CD4-positive, alpha-beta T cell (primary cell): Measurements from ENCODE around the gene DNAI2. TPM values are rescaled to one million over a fixed set of nuclear protein-coding genes. Genes with fewer than 3 reads are reported as not detected.

Experiments used
- ATAC-seq: fragments of 200-7000 bp; cut with Tn5 transposase; one replicate; pipeline ENCODE4 v1.10.0; 2022; ENCODE audit warnings: mild to moderate bottlenecking; ENCODE audit not compliant: poor library complexity
- CTCF ChIA-PET: fragments of 350-600 bp; sonication (Branson Sonifier 250); formaldehyde crosslinking; loops from one replicate; lab custom pipeline; 2021; ENCODE audit warnings: antibody characterized with exemption, inconsistent platforms; lab: Charles Lee
- POLR2A ChIA-PET: fragments of 350-600 bp; sonication (Branson Sonifier 250); formaldehyde crosslinking; loops from one replicate; lab custom pipeline; 2021; ENCODE audit warnings: antibody characterized with exemption, inconsistent platforms; lab: Charles Lee
- DNase-seq, 14 experiments: peaks; one replicate each; pipeline ENCODE4 v3.0.0-alpha.2; 2013 to 2020; ENCODE audit warnings: mixed read lengths in 2 of 14
- H3K27ac ChIP-seq, 2 donors: one replicate each; pipeline versions ENCODE4 v1.5.1 to v1.7.0; 2013; ENCODE audit warnings: low read length in 2 of 2, low read depth in 1 of 2, mild to moderate bottlenecking in 1 of 2
- H3K27me3 ChIP-seq, 2 experiments: 1 replicate in 1 of 2; 2 replicates in 1 of 2; pipeline versions ENCODE4 v1.6.1 to v1.7.0; 2013; ENCODE audit warnings: low read length in 2 of 2, control low read depth in 1 of 2, mild to moderate bottlenecking in 1 of 2, moderate library complexity in 1 of 2; ENCODE audit not compliant: insufficient read depth in 2 of 2, control insufficient read depth in 1 of 2
- H3K36me3 ChIP-seq: one replicate; pipeline ENCODE4 v1.6.1; 2013; ENCODE audit warnings: low read length, control low read depth; ENCODE audit not compliant: insufficient read depth
- H3K4me1 ChIP-seq: one replicate; pipeline ENCODE4 v1.6.1; 2013; ENCODE audit warnings: low read length, control low read depth; ENCODE audit not compliant: insufficient read depth
- H3K4me3 ChIP-seq: one replicate; pipeline ENCODE4 v1.5.1; 2013; ENCODE audit warnings: mild to moderate bottlenecking, low read length, moderate library complexity
- H3K9me3 ChIP-seq, 2 experiments: 1 replicate in 1 of 2; 2 replicates in 1 of 2; pipeline versions ENCODE4 v1.6.1 to v1.7.0; 2013; ENCODE audit warnings: low read length in 2 of 2, mild to moderate bottlenecking in 2 of 2, control low read depth in 1 of 2, moderate library complexity in 1 of 2; ENCODE audit not compliant: control insufficient read depth in 1 of 2, insufficient read depth in 1 of 2
- H3K27ac Mint-ChIP-seq: one replicate; pipeline ENCODE4 v1.8.0; 2020; ENCODE audit warnings: mixed read lengths
- H3K27me3 Mint-ChIP-seq: one replicate; pipeline ENCODE4 v1.8.0; 2021; ENCODE audit warnings: mixed read lengths
- H3K36me3 Mint-ChIP-seq: one replicate; pipeline ENCODE4 v1.8.0; 2021; ENCODE audit warnings: low read depth, mixed read lengths
- H3K4me1 Mint-ChIP-seq: one replicate; pipeline ENCODE4 v1.8.0; 2021; ENCODE audit warnings: low read depth, mixed read lengths
- H3K4me3 Mint-ChIP-seq: one replicate; pipeline ENCODE4 v1.8.0; 2020; ENCODE audit warnings: mild to moderate bottlenecking, mixed read lengths
- H3K9me3 Mint-ChIP-seq: one replicate; pipeline ENCODE4 v1.8.0; 2020; ENCODE audit warnings: mixed read lengths
- CTCF ChIP-seq: fragments of 200-600 bp; IDR thresholded peaks from one replicate; pipeline ENCODE4 v1.8.0; 2022; ENCODE audit warnings: antibody characterized with exemption, mild to moderate bottlenecking
- intact Hi-C, 2 experiments: fragments of 100-400 bp; cut with DNase I in 1 of 2; cut with micrococcal nuclease in 1 of 2; formaldehyde crosslinking; loops; one replicate each; pipeline versions ENCODE4 v1.15.1 to v1.9.0; 2023 to 2025; cut with DNase I, micrococcal nuclease
- total RNA-seq, 174 experiments: library from RNA in 2 of 174; stranded (reverse) in 2 of 174; gene quantifications; one replicate each; pipeline ENCODE4 v1.2.3 and lab custom pipeline; 2021 to 2026

DNAI2 gene
- total RNA-seq, 2 experiments from 2014 or later, result 0.66 to 1.2 TPM

GRCh38 chr17:74227271-74228080 is 46.6 kb upstream of the DNAI2 start:
- no peak for TF ChIP-seq CTCF
- ChIA-PET POLR2A (interaction anchor here (0.5 kb wide), 1 partner anchor 16 kb away, joined by 3 read pairs; no protein-coding TSS in a partner anchor), CTCF (no interaction called here)
- H3K27ac Mint-ChIP-seq, result no peak overlapping the region
- no peak overlapping the region for H3K4me3 Mint-ChIP-seq
- no peaks in the 10 kb centered on the region for H3K4me1 ChIP-seq
- H3K9me3 ChIP-seq, result no peaks in the 10 kb centered on the region
- peaks cover 25% of the 10 kb centered on the region for H3K36me3 Mint-ChIP-seq
- H3K4me3 ChIP-seq, result no peak overlapping the region
- peaks cover 47% of the 10 kb centered on the region for H3K36me3 ChIP-seq
- H3K27ac ChIP-seq, result no peak overlapping the region
- no peaks in the 10 kb centered on the region for H3K27me3 ChIP-seq
- no peaks in the 10 kb centered on the region for H3K9me3 Mint-ChIP-seq
- H3K4me1 Mint-ChIP-seq, result no peaks in the 10 kb centered on the region
- H3K27me3 Mint-ChIP-seq, result no peaks in the 10 kb centered on the region
- intact Hi-C loops, result no loop called here
- DNase-seq (no peak), ATAC-seq (no peak)

- H3K27me3 Mint-ChIP-seq, result no peaks in the 10 kb centered on the region
- no peak overlapping the region for H3K4me3 Mint-ChIP-seq
- Histone ChIP-seq H3K36me3 (peaks cover 47% of the 10 kb centered on the region), H3K27ac (no peak overlapping the region), H3K27me3 (no peaks in the 10 kb centered on the region), H3K4me3 (no peak overlapping the region), H3K9me3 (no peaks in the 10 kb centered on the region), H3K4me1 (peaks cover 7% of the 10 kb centered on the region)
- H3K27ac Mint-ChIP-seq, result no peak overlapping the region
- no peaks in the 10 kb centered on the region for H3K9me3 Mint-ChIP-seq
- CTCF ChIA-PET, result no interaction called here
- H3K4me1 Mint-ChIP-seq, result no peaks in the 10 kb centered on the region
- no peak for DNase-seq
- H3K36me3 Mint-ChIP-seq, result peaks cover 25% of the 10 kb centered on the region
- POLR2A ChIA-PET, result no interaction called here
- intact Hi-C loops, result no loop called here
- no peak for TF ChIP-seq CTCF
- no peak for ATAC-seq
These were observed 45.6 kb upstream of the DNAI2 start for GRCh38 chr17:74228306-74228978.

- TF ChIP-seq CTCF, result no peak
- no peak for DNase-seq
- POLR2A ChIA-PET, result interaction anchor here (1.1 kb wide), 1 partner anchor 20 kb away, joined by 3 read pairs; no protein-coding TSS in a partner anchor
These were observed 43.1 kb upstream of the DNAI2 start for GRCh38 chr17:74230896-74231295.

More at GRCh38 chr17:74230896-74231295, 43.1 kb upstream of the DNAI2 start:
- Histone ChIP-seq H3K27ac (no peak overlapping the region), H3K27me3 (no peaks in the 10 kb centered on the region), H3K9me3 (no peaks in the 10 kb centered on the region), H3K4me1 (peaks cover 7% of the 10 kb centered on the region), H3K36me3 (peaks cover 27% of the 10 kb centered on the region), H3K4me3 (no peak overlapping the region)
- intact Hi-C loops, result no loop called here
- no peak overlapping the region for H3K27ac Mint-ChIP-seq
- H3K9me3 Mint-ChIP-seq, result no peaks in the 10 kb centered on the region
- no peaks in the 10 kb centered on the region for H3K27me3 Mint-ChIP-seq
- no peaks in the 10 kb centered on the region for H3K4me1 Mint-ChIP-seq
- H3K36me3 Mint-ChIP-seq, result peaks cover 15% of the 10 kb centered on the region
- H3K4me3 Mint-ChIP-seq, result no peak overlapping the region
- CTCF ChIA-PET, result no interaction called here
- no peak for ATAC-seq
